Hematopoietic multipotent progenitor cell treated with erythropoietin and hydrocortisone succinate and interleukin-3 and kit ligand, for 15 days (in vitro differentiated cells): ENCODE data around the gene LVRN.
"Not testable (repeated sequence)": the region's sequence is repeated elsewhere in the genome, so short reads cannot be mapped to it uniquely, and the experiment has no call there.

Source experiments
- DNase-seq: peaks from one replicate; pipeline ENCODE4 v3.0.0-alpha.2; 2015; ENCODE audit warnings: low spot score

Gene LVRN, protein sequence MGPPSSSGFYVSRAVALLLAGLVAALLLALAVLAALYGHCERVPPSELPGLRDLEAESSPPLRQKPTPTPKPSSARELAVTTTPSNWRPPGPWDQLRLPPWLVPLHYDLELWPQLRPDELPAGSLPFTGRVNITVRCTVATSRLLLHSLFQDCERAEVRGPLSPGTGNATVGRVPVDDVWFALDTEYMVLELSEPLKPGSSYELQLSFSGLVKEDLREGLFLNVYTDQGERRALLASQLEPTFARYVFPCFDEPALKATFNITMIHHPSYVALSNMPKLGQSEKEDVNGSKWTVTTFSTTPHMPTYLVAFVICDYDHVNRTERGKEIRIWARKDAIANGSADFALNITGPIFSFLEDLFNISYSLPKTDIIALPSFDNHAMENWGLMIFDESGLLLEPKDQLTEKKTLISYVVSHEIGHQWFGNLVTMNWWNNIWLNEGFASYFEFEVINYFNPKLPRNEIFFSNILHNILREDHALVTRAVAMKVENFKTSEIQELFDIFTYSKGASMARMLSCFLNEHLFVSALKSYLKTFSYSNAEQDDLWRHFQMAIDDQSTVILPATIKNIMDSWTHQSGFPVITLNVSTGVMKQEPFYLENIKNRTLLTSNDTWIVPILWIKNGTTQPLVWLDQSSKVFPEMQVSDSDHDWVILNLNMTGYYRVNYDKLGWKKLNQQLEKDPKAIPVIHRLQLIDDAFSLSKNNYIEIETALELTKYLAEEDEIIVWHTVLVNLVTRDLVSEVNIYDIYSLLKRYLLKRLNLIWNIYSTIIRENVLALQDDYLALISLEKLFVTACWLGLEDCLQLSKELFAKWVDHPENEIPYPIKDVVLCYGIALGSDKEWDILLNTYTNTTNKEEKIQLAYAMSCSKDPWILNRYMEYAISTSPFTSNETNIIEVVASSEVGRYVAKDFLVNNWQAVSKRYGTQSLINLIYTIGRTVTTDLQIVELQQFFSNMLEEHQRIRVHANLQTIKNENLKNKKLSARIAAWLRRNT

GRCh38 chr5:115962239-115962564 is at the start of gene LVRN:
Gene LVRN (plus strand): TSS chr5:115962475. CDS start chr5:115962618, 143 bp downstream.
- DNase-seq, result no peak

GRCh38 chr5:115913623-115914400 is 48.5 kb upstream of the LVRN start:
- not testable (repeated sequence) for DNase-seq

DNA sequence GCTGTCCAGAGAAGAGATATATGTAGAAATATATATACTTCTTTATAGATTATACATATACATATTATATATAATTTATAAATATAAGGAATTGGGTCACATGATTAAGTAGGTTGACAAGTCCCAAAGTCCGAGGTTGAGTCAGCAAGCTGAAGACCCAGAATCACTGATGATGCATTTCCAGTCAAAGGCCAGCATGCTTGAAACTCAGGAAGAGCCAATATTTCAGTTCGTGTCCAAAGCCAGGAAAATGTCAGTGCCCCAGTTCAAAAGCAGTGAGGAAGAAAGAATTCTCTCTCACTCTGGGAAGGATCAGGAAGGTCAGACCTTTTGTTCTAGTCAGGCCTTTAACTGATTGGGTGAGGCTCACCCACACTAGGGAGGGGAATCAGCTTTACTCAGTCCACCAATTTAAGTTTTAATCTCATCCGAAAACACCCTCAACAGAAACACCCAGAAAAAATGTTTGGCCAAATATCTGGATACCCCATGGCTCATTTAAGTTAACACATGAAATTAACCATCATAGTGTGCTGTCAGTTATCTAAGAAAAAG is 42.0 kb upstream of the LVRN start:
- DNase-seq, result no peak

DNA sequence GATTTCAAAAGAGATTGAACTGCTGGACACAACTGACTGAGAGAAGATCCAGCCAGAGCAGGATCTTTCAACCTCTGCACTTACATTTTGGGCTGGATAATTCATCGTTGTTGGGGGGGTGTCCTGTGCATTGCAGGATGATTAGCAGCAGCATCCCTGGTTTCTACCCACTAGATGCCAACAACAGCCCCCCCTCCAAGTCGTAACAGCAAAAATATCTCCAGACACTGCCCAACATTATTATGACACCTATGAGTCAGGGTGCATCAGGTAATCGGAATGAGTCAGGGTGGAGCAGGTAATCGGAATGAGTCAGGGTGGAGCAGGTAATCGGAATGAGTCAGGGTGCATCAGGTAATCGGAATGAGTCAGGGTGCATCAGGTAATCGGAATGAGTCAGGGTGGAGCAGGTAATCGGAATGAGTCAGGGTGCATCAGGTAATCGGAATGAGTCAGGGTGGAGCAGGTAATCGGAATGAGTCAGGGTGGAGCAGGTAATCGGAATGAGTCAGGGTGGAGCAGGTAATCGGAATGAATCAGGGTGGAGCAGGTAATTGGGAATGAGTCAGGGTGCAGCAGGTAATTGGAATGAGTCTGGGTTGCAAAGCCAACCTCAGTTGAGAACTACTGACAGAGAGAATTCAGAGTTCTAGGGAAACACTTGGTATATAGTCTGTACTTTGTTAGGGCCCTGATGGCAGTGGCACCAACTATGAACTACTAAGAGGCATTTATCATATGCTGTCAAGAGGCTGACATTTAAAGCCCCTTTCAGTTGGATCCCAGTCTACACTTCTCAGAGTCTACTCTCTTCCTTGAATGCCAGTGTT is 33.5 kb upstream of the LVRN start:
- not testable (repeated sequence) for DNase-seq

DNA sequence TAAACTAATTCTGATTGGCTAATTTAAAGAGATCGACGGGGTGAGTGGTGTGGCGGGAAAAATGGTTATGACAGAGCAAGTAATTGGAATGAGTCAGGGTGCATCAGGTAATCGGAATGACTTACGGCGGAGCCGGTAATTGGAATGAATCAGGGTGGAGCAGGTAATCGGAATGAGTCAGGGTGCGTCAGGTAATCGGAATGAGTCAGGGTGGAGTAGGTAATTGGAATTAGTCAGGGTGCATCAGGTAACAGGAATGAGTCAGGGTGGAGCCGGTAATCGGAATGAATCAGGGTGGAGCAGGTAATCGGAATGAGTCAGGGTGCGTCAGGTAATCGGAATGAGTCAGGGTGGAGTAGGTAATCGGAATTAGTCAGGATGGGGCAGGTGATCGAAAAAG is 32.1 kb upstream of the LVRN start:
- not testable (repeated sequence) for DNase-seq

- DNase-seq, result no peak
Observed at GRCh38 chr5:115930630-115931337, 31.5 kb upstream of the LVRN start.

DNA sequence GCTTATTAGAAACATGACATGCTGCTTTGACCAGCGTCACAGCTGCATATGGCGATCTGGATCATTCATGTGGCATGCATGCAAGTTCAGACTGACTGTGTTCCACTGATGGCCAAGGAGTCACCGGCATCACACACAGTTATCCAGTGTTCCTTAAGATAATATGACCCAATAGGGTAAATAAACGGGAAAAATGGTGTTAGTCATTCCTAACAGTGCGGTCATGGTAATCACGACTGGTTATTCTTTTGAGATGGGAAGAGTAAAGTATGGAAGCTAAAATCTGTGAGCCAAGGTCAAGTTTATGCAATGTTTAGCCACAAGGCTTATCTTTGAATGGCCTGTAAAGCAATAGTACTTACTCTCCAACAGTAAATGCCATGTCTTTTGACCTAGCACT is 29.3 kb upstream of the LVRN start:
- no peak for DNase-seq

DNA sequence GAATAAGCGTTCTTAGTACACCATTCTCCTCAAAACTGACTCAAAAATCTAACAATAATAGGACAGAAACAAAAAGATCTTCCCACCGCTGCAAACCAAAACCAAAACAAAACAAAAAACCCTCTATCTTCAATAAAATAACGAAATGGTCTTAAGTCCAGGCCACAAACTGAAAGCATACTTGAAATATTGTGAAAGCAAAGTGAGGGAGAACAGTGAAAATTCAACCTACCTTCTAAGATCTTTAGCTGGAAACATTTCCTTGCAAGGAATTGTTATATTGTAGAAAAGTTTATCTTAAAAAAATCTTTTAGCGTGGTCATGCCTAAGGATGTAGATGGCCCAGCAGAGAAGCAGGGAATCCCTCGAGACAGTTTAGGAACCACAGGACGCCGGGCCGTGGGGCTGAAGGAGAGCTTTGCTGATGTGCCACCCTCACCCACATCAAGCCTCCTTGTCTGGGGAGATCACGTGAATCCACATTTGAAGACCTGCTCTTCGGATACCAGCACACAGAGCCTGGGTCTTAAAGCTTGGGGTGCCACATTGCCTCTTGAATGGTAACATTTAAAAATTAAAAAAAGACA is 27.8 kb upstream of the LVRN start:
- no peak for DNase-seq

- no peak for DNase-seq
Observed at GRCh38 chr5:115936031-115936430, 26.2 kb upstream of the LVRN start.

DNA sequence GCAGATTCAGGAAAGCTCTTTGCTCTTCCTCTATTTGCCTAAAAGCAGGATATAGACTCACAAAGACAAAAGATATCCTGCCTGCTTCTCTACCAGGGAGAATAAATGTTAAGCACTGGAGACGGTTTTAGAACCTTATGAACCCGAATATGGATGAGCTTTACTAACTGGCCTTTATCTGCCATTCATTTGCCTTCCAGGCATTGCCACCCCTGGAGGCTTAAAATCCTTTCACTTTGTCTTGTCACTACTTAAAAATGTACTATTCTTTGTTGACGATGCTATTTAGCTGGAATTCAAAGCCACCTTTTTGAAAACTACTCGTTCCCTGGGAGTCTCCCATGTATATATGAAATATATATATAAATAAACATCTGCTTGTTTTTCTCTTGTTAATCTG is 23.2 kb upstream of the LVRN start:
- no peak for DNase-seq

DNA sequence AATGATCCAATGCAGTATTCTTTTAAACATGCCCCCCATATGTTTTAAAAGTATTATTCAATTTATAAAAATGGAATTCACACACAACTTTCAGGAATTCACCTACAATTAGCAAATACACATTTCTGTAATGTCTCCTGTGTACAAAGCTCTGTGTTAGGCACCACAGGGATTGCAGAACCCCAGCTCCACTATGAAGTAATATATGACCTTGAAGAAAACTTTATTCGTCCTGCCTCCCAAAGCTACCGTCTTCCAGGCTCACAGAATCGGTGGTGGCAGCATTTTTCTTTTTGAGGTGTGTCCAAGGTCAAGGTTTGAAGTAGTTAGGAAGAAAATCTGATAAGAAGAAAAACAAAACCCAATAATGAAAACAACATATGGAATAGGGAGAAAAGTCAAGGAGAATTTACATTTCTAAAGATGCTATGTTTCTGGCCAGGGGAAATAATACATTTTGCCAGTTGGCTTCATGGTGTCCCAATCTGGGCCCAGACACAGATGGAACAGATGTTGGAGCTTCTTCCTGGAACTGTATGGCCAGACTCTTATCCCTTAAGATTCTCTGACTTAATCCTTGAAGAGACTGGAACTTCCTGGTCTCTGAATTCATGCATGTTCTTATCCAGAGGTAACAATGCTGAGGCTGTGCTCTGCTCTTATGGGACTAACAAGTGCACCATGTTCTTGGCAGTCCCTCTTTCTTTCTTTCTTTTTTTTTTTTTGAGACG is 22.0 kb upstream of the LVRN start:
- no peak for DNase-seq

GRCh38 chr5:115941051-115941675 is 21.1 kb upstream of the LVRN start:
- no peak for DNase-seq

GRCh38 chr5:115944501-115944900 is 17.8 kb upstream of the LVRN start:
- no peak for DNase-seq

DNA sequence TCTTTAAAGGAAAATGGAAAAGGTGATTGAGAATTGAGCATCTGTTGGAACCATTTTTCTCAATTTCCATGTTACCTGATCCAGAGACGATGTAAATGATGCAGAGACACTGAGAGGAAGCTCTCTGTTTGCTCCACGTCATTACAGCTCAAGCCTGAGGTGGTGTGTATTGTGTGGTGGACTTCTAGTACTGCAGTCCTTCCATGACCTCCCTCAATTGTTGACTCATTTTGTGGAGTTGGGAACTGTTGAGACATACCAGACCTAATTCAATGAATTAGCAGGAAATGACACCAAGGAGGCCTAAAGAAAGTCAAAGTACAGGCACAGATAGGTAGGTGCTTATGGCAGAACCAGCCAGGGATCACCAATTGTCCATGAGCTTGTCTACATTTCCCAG is 15.6 kb upstream of the LVRN start:
- no peak for DNase-seq

DNA sequence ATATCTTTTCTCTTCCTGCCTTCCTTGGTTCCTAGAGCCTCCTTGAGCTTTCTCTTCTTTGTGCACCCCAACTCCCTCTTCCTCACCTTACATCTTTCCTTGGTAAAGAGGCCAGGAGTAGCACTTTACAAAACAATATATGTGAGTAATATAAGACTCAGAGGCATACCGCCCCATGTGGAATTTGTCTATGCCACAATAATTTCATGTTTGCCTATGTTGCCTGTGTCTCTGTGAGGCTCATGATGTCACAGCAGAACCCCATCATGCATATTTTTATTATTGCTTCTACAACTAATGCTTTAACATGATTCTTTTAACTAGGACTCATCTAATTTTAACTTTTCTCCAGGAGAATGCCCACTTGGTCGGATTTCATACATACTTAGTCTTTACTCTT is 15.0 kb upstream of the LVRN start:
- DNase-seq, result no peak

- no peak for DNase-seq
Observed at GRCh38 chr5:115948091-115948534, 14.2 kb upstream of the LVRN start.

- no peak for DNase-seq
Observed at GRCh38 chr5:115949096-115949495, 13.2 kb upstream of the LVRN start.

DNA sequence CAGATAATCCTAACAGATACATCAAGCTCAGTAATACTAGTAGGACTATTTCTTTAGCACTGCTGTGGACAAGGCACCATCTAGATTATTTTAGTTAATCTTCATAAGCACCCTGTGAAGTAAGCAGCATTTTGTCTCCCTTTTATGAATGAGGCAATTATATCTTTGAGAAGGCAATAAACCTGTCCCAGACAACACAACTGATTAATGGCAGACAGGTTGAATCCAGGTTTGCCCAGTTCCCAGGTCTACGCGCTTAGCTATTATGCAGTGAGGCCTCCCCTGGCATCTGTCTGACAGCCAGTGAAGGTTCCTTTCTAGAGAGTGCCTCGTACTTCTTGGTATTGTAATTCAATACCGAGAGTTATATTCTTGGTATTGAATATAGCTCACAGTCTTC is 9.7 kb upstream of the LVRN start:
- no peak for DNase-seq

DNA sequence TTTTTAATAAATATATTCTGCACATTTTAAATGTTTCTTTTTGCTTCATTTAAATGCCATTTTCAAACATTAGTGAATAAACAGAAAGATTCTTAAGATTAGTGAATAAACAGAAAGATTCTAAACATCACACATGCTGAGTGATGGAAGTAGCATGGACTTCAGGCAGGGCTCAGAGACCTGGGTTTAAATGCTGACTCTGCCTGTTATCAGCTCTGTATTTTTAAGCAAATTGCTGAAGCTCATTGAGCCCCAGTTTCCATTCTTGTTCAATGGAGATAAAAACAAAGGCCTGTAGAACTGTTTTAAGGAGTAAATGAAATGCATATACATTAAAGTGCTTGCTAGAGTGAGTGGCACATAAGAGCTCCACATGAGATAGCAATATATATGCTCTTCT is 8.1 kb upstream of the LVRN start:
- DNase-seq, result no peak
